ENCODE results near the gene FARSB. TPM values are rescaled to one million over a fixed set of nuclear protein-coding genes. Genes with fewer than 3 reads are reported as not detected.
"Not testable (repeated sequence)": the region's sequence is repeated elsewhere in the genome, so short reads cannot be mapped to it uniquely, and the experiment has no call there.

FARSB gene
- total RNA-seq, 2 donors from 2014 or later, result 13.8 to 23.2 TPM

DNA sequence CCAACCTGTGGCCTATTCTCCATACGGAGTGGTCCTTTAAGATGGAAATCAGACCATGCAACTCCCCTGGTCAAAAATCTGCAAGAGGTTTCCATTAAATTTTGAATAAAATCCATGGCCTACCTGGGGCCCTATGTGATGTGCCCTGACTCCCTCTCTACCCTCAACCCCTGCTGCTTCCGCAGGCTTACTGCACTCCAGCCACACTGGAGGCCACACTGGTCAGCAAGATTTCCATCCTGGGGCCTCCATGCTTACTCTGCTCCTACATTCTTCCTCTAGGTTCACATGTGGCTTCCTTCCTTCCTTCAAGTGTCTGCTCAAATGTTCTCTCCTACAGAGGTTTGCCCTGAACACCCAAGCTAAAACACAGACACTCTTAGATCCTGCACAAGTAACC, 40.6 kb downstream of the FARSB start:
- intact Hi-C loops (cut with DNase I), result loop anchor here in 1 of 2 donors (10.0 kb wide), 1 partner anchor 561 kb away; no protein-coding TSS in a partner anchor
- ATAC-seq (no peak), DNase-seq (no peak)

- intact Hi-C loops (cut with DNase I), result loop anchor here (5.0 to 10.0 kb wide), 3 partner anchors 297 to 559 kb away; no protein-coding TSS in a partner anchor
Observed at GRCh38 chr2:222613715-222614331, 42.1 kb downstream of the FARSB start.

GRCh38 chr2:222611684-222612083, 44.2 kb downstream of the FARSB start:
- intact Hi-C loops (cut with DNase I), result loop anchor here (2.0 to 10.0 kb wide), 4 partner anchors 293 to 557 kb away; no protein-coding TSS in a partner anchor
- ATAC-seq, result no peak
- DNase-seq, result no peak

More at GRCh38 chr2:222613715-222614331, 42.1 kb downstream of the FARSB start:
- no peak for DNase-seq
- peak; percentile 56 to 57 for ATAC-seq

DNA sequence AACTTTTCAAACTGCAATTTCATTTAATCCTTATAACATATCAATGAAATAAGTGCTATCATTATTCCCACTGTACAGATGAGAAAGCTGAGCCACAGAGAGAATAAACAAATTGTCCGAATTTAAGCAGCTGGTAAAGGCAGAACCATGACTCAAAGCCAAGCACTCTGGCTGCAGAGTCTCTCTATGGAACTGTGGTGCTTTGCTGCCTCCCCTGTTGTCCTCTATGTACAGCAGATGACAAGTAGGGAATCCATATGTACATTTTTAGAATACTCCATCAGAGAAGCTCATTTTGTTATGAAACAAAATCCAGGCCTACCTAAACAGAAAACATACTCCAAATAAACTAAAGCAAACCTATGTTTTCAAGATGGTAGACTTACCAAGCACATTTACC, 45.1 kb downstream of the FARSB start:
- DNase-seq (no peak), ATAC-seq (peak in 1 of 2 donors; percentile 27)
- intact Hi-C loops (cut with DNase I), result loop anchor here (2.0 to 10.0 kb wide), 4 partner anchors 292 to 556 kb away; no protein-coding TSS in a partner anchor

DNA sequence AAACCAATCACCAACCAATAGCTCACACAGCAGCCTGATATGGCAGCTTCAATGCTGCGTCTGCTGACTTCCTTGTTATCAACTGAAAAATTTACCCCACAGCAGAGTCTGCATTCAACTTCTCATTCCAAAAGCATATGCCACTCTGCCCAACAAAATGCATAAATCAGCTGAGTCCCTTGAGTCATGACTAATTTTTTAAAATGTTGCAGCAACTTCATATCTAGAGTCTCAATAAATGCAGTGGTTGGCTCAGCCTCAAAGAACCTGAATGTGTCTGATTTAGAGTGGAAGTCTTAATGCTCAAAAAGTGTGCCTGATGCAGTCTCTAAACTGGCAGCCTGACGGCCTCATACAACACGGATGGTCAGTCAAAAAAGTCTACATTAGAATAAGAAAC, 46.5 kb downstream of the FARSB start:
- intact Hi-C loops (cut with DNase I), result no loop called here
- DNase-seq (no peak), ATAC-seq (no peak)

- DNase-seq, result no peak
- intact Hi-C loops (cut with DNase I), result no loop called here
- no peak for ATAC-seq
Observed at GRCh38 chr2:222608081-222608480, 47.8 kb downstream of the FARSB start.

- intact Hi-C loops (cut with DNase I), result no loop called here
- DNase-seq, result no peak
- ATAC-seq, result no peak
Observed at GRCh38 chr2:222606306-222606705, 49.6 kb downstream of the FARSB start.

DNA sequence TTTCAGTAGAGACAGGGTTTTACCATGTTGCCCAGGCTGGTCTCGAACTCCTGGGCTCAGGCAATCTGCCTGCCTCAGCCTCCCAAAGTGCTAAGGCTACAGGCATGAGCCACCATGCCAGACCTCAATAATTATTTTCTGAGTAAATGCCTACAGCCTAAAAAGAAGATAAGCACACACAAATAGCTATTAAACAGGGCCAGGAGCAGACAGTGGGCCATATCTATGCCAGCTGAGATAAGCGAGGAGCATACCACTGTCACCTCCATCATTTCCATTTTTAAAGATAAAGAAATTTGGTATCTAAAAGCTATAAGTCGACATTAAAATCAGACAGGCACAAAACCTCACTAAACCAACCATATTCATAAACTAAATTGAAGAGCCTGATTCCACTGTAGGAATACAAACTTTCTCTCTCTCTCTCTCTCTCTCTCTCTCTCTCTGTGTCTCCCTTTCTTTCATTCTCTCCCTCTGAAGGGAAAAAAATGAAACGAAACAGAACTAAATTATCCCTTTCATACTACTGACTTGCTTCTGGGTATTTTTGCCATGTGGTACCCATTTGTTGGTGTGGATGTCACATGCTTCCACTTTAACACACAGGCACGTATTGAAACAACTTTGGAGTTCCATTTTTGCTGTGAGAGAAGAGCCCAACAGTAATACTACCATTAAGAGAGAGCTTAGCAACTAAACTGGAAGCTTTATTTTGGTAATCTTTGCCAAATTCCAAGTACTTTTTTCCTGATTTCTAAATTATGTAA, 51.0 kb downstream of the FARSB start:
- ATAC-seq (no peak), DNase-seq (no peak)
- intact Hi-C loops (cut with DNase I), result no loop called here

DNA sequence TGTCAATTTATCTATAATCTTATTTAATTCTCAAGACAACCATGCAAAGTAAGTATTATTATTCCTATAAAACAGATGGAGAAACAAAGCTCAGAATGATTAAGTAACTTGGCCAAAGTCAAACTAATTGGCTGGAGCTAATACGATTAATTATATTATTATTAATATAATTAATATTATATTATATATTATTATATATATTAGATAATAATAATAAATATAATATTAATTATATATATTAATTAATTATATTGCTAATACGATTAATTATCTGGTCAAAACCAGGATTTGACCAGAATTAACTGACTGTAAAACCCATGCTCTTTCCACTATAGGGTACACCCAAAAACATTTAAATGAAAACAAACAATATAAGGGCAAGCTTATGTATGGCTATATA, 52.4 kb downstream of the FARSB start:
- ATAC-seq (no peak), DNase-seq (no peak)
- intact Hi-C loops (cut with DNase I), result no loop called here

- DNase-seq (no peak), ATAC-seq (no peak)
- intact Hi-C loops (cut with DNase I), result no loop called here
Observed at GRCh38 chr2:222598611-222599010, 57.3 kb downstream of the FARSB start.

DNA sequence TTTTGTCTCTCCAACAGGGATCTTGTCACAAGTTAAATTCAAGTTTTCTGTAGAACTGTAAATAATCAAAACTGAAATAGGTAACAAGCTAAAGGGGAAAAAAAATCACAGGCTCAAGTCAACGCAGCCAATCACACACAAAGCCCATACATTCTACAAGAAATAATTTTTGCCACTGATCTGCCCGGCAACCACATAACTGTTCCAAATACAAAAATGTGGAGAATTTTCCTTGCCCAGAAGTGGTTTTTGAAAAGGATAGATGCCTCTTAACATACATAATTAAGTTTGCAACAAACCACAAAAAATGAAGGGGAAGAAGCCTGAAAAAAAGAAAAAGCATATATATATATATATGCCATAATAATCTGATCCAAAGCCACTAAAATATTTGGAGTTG, 60.3 kb downstream of the FARSB start:
- ATAC-seq (no peak), DNase-seq (no peak)
- intact Hi-C loops (cut with DNase I), result no loop called here

DNA sequence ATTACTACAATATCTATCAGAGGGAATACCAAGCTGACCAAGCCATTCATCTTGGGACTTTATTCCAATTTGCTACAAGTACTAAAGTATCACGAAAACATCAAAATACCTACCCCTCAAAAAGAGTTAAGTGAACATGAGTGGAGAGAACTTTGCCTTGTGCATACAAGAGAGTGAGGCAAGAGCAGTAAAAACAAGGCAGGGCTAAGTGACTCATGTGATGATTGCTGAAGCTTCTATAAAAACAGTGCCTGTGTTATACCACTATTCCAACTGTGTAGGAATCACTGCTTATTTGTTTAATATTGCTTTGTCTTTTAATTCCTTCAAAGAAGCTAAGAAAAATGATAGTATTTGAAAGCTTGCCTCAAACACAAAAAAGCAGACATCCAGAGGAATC, 61.2 kb downstream of the FARSB start:
- peak in 1 of 2 donors; percentile 71 for ATAC-seq
- intact Hi-C loops (cut with DNase I), result no loop called here
- DNase-seq, result no peak

- ATAC-seq (peak; percentile 78 to 90), DNase-seq (no peak)
- intact Hi-C loops (cut with DNase I), result no loop called here
Observed at GRCh38 chr2:222592176-222592575, 63.7 kb downstream of the FARSB start.

GRCh38 chr2:222591661-222592060, 64.2 kb downstream of the FARSB start:
- intact Hi-C loops (cut with DNase I), result no loop called here
- no peak for ATAC-seq
- no peak for DNase-seq

GRCh38 chr2:222584589-222584988, 71.3 kb downstream of the FARSB start:
- DNase-seq; intact Hi-C loops (cut with DNase I); ATAC-seq: not testable (repeated sequence)

DNA sequence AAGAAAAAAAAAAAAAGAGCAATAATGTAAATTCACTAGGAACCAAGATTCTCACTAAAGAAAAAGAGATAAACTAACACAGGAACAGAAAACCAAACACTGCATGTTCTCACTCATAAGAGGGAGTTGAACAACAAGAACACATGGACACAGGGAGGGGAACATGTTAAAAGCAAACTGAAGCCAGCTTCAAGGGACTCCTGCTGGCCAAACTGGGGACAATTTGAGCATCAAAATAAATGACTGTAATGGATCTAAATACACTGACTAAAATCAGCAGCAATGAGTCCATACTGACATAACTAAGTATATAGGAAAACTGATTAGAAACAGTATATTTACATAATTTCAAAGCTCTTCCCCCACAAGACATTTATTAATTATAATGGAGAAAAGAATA, 73.0 kb downstream of the FARSB start:
- no peak for ATAC-seq
- intact Hi-C loops (cut with DNase I), result no loop called here
- DNase-seq, result no peak

GRCh38 chr2:222577341-222577740, 78.6 kb downstream of the FARSB start:
- no peak for DNase-seq
- intact Hi-C loops (cut with DNase I), result no loop called here
- no peak for ATAC-seq

DNA sequence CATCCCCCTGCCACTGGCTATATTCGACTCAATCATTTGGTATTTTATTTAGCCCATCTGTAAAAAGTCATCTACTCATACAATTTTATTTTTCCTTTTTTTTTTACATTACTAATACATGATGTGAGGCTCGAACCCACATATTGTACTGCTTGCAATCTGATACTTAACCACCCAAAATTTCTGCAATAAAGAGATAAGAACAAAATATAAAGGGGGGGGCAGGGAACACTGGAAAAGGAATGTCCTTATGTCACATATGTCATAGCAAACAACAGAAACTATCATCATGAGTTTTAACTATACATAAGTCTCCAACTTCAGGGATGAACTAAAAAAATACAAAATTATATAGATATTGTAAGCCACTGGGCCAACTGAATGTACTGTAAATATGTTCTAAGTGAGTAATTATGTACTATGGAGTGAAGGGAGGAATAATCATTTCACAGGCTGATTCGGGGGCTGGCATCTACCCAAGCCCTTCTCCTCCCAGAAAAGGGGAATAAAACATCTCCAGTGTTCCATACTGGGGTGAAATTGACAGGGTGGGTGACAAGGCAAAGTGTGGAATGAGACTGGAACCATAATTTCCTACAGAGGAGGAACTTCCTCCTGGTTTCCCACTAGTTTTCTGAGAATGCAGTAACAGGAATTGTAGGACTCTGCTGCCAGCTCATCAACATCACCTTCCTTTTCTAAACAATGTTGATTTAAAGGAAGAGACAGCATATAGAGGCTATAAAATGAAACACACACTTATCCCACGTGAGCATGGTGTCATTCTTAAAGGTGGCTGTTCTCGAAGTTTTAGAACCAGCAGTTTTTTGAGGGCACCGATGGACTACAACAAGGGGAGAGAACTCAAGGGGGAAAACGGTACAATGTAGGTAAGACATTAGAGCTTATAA, 79.5 kb downstream of the FARSB start:
- intact Hi-C loops (cut with DNase I), result no loop called here
- DNase-seq (no peak), ATAC-seq (no peak)

- intact Hi-C loops (cut with DNase I), result no loop called here
- DNase-seq, result no peak
- no peak for ATAC-seq
Observed at GRCh38 chr2:222575618-222576017, 80.3 kb downstream of the FARSB start.

DNA sequence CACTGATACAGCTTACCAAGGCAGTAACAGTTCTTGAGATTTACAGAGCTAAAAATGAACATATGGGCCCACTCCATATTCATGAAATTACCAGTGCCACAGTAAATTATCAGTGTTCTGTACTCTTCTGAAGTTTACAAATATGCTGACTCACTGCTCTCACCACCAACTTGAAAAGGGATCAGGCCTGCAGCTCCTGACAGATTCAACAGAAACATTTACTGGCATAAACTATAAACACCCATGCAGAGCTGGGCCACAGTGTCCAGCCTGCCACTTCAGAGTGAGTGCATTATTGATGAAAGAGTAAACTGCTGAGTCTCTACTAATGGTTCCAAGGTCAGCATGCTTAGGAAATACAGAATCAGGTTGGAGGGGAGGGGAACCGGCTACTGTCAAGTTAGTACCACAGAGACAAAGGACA, 83.1 kb downstream of the FARSB start:
- peak; percentile 82 to 87 for ATAC-seq
- intact Hi-C loops (cut with DNase I), result no loop called here
- no peak for DNase-seq

Data from left cardiac atrium (tissue), 4 donors.